ENCODE measurements around the gene GGTLC3.
A peak's percentile ranks its signal among the peaks of the same experiment; 100 is the strongest.
"Not testable (repeated sequence)": the region's sequence is repeated elsewhere in the genome, so short reads cannot be mapped to it uniquely, and the experiment has no call there.

Gene GGTLC3

DNA sequence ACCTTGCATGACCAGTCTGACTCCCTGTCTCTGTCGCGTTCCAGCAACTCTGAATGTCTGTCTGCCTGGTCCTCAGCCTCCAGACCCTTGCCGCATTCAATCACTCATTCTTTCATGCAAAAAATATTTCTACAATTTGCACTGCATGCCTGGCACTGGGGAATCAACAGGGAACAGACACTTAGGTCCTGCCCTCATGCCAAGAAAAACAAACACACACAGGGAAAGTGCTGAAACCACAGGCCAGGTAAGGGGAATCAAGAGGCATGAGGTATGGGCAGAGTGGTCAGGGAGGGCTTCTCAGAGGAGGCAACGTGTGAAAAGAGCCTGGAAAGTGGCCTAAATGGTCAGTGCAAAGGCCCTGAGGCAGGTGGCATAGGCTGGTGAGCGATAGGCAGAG lies at the start of gene GGTLC3:
Gene GGTLC3, minus strand, starts transcription at position 101 of the 400 bp plus-strand sequence. CDS start 264 bp downstream, outside the sequence.
- not testable (repeated sequence) for DNase-seq (ENCODE audit: low read depth, low spot score)

DNA sequence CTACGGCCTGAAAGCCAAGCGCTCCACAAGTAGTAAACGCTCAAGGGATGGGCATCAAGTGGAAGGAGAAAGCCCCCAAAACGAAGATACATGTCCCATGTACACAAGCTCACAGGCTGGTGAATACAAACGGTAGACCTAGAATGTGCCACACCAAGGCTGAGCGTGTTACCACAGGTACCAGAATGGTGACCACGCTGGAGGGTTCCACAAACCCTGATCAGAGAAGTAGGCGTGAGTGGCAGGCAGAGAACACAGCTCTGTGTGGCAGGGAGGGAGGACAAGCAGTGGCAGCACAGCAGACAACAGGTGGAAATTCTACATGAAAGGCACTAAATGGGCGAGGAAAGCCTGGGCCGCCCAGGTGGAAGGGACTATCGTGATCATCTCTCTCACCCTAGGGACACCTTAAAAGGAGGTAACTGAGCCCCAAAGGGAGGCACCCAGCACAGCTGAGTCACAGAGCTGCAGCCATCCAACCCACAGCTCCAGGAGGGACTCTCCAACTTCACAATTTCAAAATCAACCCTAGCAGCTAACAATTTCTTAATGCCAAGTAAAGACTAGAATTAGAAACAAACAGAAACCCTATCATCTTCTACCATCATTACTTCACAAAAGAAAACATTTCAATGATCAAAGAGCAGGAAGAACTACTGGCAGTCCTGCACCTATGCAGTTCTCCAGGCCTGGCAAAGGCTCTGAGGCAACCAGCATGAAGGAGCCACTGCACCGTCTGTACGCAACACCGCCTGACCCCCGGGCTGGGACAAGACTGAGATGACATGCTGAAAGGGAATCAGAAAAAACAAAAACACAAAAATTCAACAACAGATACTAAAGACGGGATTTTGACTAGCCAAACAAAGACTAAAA lies 42.4 kb upstream of the GGTLC3 start:
- DNase-seq (ENCODE audit: low read depth, low spot score) = not testable (repeated sequence)

DNA sequence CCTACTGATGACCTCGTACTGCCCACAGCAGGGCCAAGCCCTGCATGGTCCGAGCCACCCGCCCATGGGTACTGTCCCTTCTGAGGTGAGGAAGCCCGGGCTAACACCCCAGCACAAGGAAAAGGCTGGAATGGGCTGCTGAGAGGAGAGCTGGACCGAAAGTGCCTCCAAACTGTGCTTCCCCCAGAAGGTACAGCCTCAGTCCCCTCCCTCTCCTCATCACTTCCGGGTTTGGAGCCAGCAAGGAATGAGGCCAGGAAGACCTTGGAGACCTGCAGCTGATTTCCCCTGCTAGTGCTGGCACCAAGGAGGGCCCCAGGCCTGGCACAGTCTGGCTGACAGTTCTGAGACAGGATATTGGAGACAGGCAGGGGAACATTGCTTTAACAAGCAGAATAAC lies 41.0 kb upstream of the GGTLC3 start:
- DNase-seq (ENCODE audit: low read depth, low spot score) = not testable (repeated sequence)

DNA sequence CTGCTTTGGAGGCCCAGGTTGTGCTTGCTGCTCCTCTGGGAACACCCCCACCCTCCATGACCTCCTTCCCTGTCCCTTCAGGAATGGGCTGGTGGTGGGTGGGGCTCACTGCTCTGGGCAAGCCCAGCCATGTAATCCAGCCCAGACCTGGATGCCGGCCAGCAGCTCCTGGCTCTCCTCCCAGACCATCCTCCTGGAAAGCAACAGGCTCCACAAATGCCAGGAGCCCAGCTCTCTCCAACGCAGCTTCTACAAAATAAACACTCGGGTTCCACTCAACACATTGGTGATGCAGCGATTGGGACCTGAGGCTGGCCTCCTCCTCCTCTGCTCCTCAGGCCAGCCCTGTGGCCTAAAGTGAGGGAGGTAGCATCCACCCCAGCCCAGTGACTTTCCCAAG lies 40.6 kb upstream of the GGTLC3 start:
- DNase-seq (ENCODE audit: low read depth, low spot score) = not testable (repeated sequence)

DNA sequence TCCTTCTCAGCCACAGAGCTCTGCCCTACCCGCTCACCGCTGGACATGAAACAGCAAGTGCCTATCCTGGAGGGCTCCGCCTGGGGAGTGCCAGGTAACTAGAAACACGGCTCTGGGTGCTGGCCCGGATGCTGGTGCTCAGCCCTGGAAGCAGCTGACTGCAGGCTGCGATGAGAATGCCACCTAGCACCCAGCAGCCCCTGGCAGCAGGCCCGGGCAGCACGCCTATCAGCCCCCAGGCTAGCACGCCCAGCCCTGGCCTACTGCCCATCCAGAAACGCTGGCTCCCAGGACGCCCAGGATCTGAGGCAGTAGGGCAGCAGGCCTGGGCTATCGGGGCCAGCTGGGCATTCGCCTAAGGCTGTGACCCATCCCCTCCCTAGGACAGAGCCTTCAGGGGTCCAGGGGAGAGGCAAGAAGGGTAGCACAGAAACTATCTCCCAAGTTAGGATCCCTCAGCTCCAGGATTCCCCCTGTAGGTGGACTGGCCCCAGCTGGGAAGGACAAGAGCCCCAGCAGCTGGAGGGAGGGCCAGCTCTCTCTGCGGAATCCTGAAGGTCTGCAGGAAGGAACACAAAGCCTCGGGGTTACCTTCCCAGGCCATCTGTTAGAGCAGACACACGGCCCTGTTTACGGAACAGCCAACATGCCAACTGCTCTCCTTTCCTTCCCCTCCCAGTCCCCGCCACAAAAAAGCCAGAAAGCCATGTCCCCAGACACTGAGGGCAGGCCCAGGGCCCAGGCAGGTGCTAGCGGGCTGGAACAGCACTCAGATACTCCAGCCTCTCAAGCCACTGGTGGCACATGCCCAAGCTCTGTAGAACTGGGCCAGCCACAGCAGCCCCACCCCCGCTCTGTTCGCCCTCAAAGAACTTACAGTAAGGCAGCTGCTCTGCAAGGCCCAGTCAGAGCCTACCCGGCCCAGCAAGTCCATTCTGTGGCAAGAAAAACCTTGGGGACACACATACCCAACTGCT lies 36.6 kb upstream of the GGTLC3 start:
- DNase-seq (ENCODE audit: low read depth, low spot score) = not testable (repeated sequence)

DNA sequence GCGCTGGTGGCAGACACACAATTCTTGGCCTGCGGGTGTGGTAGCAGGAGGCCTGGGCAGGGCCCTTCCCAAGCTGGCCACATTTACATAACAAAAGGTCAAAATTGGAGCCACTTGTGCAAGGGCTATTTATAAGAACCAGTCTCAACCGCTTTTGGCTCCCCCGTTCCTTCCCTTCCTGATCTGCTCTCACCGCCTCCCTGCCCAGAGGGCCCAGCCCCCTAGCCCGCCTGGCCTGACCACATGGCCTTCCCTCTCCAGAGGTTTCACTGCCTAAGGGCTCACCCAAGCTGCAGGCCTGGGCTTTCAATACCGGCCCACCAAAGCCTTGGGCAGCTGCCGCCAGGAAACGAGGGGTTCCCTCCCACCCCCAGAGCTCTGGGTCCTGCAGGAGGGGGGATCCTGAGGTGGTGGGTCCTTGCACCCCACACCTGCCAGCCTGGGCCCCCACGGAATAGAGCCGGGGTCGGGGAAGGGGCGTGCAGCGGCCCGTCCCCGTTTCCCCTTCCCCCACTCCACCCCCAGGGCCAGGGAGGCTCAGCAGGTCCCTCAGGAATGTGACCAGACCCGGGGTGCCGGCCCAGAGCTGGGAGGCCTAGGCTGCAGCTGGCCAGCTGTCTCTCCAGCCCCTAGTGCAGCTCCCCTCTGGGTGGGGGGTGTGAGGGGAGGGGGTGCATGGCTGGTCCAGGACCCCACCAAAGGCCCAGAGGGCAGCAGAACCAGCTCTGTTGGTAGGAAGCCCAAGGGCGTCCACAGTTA lies 35.1 kb upstream of the GGTLC3 start:
- DNase-seq (ENCODE audit: low read depth, low spot score) = not testable (repeated sequence)

DNA sequence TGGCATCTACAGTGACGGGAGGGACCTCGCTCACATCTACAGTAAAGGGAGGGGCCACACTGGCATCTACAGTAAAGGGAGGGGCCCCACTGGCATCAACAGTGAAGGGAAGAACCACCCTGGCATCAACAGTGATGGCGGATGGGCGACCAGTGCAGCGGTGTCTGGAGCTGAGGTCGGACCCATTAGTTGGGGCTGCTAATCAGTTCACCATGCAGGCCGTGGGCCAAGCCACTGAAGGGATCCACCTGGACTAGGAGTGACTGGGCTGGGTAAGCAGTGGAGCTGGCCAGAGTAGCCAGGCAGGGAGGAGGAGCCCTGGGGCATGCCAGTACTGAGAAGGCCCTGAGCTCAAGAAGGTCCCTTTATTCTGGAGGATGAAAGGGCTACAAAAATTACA lies 33.1 kb upstream of the GGTLC3 start:
- DNase-seq (ENCODE audit: low read depth, low spot score) = not testable (repeated sequence)

DNA sequence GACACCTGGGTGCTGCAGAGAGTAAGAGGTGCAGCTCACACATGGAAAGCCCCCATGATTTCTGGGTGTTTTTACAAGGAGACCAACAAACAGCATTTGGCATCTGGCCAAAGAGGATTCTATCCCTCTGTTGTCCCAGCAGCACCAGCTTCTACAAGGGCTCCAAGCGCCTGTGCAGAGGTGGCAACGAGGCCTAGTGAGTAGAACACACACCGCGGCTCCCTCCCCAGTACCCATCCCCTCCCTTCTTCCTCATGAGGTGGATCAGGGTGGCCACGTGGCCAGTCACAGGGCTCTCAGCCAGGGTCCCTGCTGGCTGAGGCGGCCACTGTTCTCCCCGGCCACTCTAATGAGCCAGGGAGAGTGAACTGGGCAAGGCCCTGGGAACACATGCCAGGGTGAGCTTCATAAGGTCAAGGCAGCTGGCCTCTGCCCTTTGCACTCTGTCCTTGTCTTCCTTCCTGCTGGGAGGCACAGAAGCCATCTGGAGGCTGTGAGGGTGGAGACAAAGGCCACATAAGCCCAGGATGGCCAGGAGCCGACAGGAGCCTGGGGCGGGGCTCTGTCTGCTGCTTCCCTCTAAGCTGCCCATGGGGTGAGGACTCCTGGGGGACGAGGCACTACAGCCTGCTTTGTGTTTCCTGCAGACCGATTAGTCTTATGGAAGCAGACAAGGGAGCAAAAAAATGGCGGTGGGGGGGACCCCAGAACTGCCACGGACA lies 31.7 kb upstream of the GGTLC3 start:
- DNase-seq (ENCODE audit: low read depth, low spot score) = not testable (repeated sequence)

DNA sequence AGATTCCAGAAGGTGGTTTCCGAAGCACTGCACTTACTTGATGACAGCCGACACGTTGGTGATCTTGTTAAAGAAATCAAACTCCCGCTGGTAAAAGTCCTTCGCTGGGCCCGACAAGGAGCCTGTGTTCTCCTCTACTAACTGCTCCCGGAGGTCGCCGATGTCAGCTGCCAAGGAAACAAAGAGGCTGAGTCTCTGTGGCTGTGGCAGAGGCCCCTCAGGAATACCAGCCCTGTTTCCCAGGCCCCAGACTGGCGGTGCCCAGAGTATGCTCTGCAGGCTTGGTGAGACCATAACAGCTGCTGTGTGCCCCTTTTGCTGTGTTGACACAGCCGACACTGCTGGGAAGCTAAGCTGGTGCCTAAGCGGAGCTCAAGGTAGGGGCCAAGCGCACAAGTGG lies 26.7 kb upstream of the GGTLC3 start:
- DNase-seq (ENCODE audit: low read depth, low spot score) = not testable (repeated sequence)

DNA sequence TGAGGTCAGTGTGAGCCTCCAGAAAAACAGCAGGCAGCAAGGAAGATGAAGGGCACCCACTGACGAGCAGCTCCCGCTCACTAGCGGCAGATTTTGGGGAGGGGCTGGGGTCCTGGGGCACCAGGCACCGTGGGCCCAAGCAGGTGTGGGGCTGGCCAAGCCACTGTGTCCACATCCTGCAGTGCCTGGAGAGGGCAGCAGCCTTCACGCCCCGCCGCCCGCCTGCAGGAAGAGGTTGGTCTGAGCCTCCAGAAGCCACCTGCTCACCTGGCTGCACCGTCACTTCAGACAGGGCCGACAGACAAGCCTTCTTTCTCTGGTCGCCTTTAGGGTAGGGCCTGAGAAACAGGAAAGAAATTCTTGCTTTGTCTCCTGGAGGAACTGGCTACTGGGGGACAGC lies 25.4 kb upstream of the GGTLC3 start:
- DNase-seq (ENCODE audit: low read depth, low spot score) = not testable (repeated sequence)

DNA sequence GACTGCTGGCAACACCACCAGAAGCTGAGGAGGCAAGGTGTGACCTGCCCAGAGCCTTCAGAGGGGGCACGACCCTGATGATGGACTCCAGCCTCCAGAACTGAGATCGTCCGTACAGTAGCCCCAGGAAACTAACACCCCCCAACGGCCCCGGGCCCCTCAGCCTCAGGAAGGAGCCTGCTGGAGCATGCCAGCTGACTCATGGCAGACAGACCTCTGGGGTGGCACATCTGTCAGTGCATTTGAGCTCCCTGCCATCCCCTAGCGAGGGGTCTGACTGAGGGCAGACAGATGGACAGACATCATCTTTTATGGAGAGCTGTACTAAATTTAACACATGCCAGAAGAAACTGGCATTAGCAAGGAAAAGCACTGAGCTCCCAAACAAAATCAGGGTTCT lies 22.0 kb upstream of the GGTLC3 start:
- not testable (repeated sequence) for DNase-seq (ENCODE audit: low read depth, low spot score)

DNA sequence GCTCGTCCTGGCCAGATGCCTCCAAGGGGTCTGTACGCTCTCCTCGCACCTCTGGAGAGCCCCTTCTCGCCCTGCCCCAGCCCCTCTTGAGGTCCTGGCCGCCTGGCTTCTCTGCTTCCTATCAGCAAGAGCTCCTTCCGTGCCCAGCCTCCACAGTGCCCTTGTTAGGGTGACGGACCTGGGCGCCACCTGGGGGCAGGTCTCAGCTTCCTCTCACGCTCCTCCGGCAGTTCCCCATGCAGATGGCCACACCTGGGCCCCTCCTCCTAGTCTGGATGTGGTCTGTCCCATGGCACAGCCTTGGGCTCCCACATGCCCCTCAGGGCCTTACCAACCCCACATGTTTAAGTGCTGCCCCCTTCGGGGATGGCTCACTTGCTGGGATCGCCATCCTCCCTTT lies 16.4 kb upstream of the GGTLC3 start:
- DNase-seq (ENCODE audit: low read depth, low spot score) = not testable (repeated sequence)

DNA sequence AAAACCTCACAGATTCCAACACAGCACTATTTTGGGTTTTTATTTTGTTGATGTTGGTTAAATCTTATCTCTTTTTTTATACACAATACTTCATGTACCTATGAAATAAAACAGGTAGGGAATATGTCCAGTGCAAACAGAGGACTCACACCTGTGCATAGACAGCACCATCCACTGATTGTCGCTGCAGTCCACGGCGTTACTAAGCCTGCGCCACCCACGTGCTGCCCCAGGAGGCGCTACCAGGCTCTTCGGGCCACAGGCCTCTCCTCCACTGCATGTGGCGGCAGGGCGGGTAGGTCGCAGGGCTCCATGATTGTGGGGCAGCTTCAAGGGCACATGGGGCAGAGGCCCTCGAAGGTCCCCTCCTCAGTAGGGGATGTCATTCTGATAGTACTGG lies 15.7 kb upstream of the GGTLC3 start:
- DNase-seq (ENCODE audit: low read depth, low spot score) = not testable (repeated sequence)

DNA sequence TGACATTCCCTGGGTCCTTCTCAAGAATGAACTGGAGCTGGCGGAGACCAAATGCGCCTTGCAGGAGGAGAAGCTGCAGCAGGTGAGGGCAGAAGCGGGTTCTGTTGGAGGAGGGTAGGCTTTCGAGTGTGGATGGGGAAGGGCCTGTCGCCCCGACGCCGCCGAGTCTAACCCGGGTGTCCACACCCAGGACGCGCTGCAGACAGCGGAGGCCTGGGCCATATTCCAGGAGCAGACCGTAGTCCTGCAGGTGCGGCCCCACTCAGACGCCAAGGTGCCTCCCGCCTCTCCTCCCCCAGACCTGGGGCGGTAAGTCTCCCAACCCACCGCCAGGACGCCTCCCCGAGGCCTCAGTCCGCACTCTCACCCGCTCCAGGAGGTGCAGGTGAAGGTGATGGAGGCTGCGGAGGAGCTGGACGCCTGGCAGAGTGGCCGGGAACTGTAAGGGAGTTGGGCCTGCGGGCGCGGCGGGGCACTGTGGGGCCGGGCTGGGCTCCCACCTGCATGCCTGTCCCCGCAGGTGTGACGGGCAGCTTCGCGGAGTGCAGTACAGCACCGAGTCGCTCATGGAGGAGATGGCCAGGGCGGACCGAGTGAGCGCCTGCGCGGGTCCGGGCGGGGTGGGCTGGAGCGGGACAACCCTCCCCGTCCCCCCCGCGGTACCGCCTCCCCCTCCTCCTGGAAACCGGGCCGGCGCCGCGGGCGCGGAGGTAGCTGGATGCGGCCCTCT lies 11.6 kb upstream of the GGTLC3 start:
- not testable (repeated sequence) for DNase-seq (ENCODE audit: low read depth, low spot score)

DNA sequence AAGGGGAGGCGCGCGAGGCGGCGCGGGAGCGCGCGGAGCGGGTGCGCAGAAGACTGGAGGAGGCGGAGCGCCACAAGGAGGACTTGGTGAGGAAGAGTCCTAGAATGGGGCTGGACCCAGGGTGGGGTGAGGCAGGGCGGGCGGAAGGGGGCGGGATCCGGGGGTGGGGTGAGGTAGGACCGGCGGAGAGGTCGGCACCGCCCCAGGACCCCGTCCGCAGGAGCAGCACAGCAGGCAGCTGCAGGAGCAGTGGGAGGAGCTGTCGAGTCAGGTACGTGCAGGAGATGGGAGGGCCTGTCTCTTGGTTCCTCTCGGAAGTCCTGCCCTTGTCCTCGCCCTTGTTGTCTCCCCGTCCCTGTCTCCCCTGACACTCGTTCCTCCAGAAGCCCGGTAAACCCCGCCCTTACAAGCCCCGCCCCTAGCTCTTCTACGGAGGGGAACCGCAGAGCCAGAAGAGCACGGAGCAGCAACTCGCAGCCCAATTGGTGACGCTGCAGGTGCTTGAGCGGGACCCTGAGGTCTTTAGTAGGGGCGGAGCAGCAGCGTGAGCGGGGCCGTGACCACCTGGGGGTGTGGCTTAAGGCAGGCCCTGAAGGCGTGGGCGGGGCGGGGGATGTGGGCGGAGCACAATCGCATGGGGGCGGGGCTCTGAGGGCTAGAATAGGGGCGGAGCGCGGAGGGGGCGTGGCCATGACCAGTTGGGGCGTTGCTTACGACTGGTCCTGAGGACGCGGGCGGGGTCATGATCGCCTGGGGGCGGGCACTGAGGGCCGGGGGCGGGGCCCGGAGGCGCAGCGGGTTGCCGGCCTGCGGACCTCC lies 10.8 kb upstream of the GGTLC3 start:
- DNase-seq (ENCODE audit: low read depth, low spot score) = peak; percentile 20

DNA sequence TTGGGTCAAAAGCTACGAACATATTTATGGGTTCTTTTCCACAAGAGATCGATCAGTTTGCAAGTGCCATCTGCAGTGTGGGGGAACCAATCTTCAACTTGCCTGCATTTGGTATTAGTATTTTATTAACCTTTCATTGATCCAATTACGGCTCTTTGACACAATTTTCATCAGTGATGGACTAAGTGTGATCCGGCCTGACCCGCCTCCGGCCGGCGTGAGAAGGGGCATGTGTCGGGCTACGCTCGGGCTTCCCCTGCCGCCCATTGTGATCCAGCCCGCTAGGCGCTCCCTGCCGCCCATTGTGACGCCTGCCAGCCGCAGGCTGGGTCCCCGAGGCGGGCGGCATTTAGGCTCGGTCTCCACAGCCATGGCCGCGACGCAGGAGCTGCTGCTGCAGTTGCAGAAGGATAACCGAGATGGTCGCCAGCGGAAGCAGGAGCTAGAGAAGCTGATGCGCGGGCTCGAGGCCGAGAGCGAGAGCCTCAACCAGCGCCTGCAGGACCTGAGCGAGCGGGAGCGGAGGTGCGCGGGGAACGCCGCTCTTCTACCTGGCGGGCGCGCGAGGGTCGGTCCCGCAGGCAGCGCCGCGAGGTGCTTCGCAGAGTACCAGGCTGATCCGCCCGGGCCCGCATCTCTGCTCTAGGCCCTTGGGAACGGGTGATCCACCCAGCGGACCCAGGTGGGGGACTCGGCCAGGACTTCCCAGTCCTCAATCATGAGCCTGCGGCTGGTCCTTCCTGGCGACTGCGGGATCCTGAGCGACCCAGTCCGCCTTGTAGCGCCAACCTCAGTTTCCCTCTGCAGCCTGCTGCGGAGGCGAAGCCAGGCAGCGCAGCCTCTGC lies 10.0 kb upstream of the GGTLC3 start, which contains the start of gene TMEM191B:
Gene TMEM191B, plus strand, starts transcription at position 51 of the 845 bp plus-strand sequence. Its CDS starts 179 bp downstream, at position 230.
- DNase-seq (ENCODE audit: low read depth, low spot score) = not testable (repeated sequence)

DNA sequence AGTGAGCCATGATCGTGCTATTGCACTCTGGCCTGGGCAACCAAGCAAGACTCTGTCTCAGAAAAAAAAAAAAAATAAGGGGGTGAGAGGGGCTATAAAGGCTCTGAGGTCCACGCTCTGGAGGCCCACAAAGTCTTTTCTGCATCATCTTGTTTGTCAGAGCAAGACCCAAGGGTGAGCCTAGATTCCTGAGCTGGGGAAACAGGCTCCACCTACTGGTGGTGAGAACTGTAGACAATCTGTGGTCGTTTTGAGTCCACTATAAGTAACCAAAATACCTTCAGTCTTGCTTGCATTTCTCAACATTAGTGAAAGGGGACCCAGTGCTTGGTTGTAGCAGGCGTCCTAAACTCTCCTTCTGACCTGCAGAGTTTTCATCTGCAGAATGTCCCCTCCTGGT lies 5.4 kb upstream of the GGTLC3 start:
- DNase-seq (ENCODE audit: low read depth, low spot score) = not testable (repeated sequence)

DNA sequence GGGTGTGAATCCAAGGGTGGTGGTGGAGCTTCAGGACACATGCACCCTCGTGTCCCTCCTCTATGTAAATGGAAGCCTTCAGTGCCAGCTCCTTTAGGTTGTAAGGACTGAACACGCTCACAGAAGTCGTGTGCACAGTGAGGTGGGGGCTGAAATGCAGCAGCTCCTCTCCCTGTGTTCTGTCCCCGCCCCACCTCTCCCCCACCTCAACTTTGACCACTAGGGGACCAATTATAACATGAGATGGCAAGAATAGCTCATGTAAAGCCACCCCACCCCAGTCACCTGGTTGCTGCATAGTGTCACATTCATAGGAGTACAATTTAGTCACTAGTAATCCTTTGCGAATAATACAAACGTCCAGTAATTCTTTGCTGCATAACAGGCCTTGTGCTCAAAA lies 4.8 kb upstream of the GGTLC3 start:
- not testable (repeated sequence) for DNase-seq (ENCODE audit: low read depth, low spot score)

Measured in iPS DF 19.7 (cell line).